GM21515 (cell line): Measurements from ENCODE around the gene SPNS2.

Experiments
- ATAC-seq: cut with Tn5 transposase; IDR thresholded peaks from one replicate; pipeline ENCODE4 v1.9.1; 2021; ENCODE audit not compliant: unreplicated experiment

Gene SPNS2

GRCh38 chr17:4535667-4536258 lies 37.1 kb downstream of the SPNS2 start:
- ATAC-seq = no peak

- no peak for ATAC-seq
Observed at GRCh38 chr17:4536259-4536741, 37.6 kb downstream of the SPNS2 start.

GRCh38 chr17:4536742-4537411 lies 38.2 kb downstream of the SPNS2 start:
- no peak for ATAC-seq

- no peak for ATAC-seq
Observed at GRCh38 chr17:4537451-4538235, 39.0 kb downstream of the SPNS2 start.

GRCh38 chr17:4538236-4539002 lies 39.7 kb downstream of the SPNS2 start:
- ATAC-seq = no peak

GRCh38 chr17:4539025-4539424 lies 40.3 kb downstream of the SPNS2 start:
- ATAC-seq = no peak

- no peak for ATAC-seq
Observed at GRCh38 chr17:4539576-4540223, 41.0 kb downstream of the SPNS2 start.

GRCh38 chr17:4540224-4540651 lies 41.6 kb downstream of the SPNS2 start:
- ATAC-seq = no peak

- no peak for ATAC-seq
Observed at GRCh38 chr17:4540687-4541327, 42.1 kb downstream of the SPNS2 start.

- ATAC-seq = no peak
Observed at GRCh38 chr17:4541328-4542002, 42.8 kb downstream of the SPNS2 start.

- no peak for ATAC-seq
Observed at GRCh38 chr17:4542003-4542725, 43.5 kb downstream of the SPNS2 start.

GRCh38 chr17:4542726-4543191 lies 44.1 kb downstream of the SPNS2 start:
- no peak for ATAC-seq

GRCh38 chr17:4543557-4544026 lies 44.9 kb downstream of the SPNS2 start:
- no peak for ATAC-seq

GRCh38 chr17:4544135-4544950 lies 45.7 kb downstream of the SPNS2 start:
- no peak for ATAC-seq

GRCh38 chr17:4544951-4545216 lies 46.2 kb downstream of the SPNS2 start:
- ATAC-seq = no peak

- no peak for ATAC-seq
Observed at GRCh38 chr17:4545217-4545951, 46.7 kb downstream of the SPNS2 start.

GRCh38 chr17:4547118-4547906 lies 48.6 kb downstream of the SPNS2 start:
- ATAC-seq = no peak
